Mononuclear cell (primary cell): Measurements from ENCODE around the gene LOXL3. TPM values are rescaled to one million over a fixed set of nuclear protein-coding genes. Genes with fewer than 3 reads are reported as not detected.

Experiments
- H3K27me3 ChIP-seq: 2 replicates; pipeline ENCODE4 v1.6.0; 2011; ENCODE audit warnings: low read length, control low read depth; ENCODE audit not compliant: insufficient read depth
- H3K4me1 ChIP-seq: 2 replicates; pipeline ENCODE4 v1.5.1; 2011; ENCODE audit warnings: mild to moderate bottlenecking, low read length, control low read depth; ENCODE audit not compliant: insufficient read depth
- H3K4me3 ChIP-seq: 2 replicates; pipeline ENCODE4 v1.5.1; 2011; ENCODE audit warnings: mild to moderate bottlenecking, low read length, moderate library complexity
- H3K9me3 ChIP-seq: 2 replicates; pipeline ENCODE4 v1.5.1; 2011; ENCODE audit warnings: low read depth, mild to moderate bottlenecking, control low read depth, low read length
- total RNA-seq: library from RNA; depleted of rRNA; stranded (reverse); fragments of >200 nt; gene quantifications from one replicate; pipeline ENCODE4 v1.2.3, GENCODE V29; 2012

Gene LOXL3
- total RNA-seq, 1 donor, result 3.9 TPM

DNA sequence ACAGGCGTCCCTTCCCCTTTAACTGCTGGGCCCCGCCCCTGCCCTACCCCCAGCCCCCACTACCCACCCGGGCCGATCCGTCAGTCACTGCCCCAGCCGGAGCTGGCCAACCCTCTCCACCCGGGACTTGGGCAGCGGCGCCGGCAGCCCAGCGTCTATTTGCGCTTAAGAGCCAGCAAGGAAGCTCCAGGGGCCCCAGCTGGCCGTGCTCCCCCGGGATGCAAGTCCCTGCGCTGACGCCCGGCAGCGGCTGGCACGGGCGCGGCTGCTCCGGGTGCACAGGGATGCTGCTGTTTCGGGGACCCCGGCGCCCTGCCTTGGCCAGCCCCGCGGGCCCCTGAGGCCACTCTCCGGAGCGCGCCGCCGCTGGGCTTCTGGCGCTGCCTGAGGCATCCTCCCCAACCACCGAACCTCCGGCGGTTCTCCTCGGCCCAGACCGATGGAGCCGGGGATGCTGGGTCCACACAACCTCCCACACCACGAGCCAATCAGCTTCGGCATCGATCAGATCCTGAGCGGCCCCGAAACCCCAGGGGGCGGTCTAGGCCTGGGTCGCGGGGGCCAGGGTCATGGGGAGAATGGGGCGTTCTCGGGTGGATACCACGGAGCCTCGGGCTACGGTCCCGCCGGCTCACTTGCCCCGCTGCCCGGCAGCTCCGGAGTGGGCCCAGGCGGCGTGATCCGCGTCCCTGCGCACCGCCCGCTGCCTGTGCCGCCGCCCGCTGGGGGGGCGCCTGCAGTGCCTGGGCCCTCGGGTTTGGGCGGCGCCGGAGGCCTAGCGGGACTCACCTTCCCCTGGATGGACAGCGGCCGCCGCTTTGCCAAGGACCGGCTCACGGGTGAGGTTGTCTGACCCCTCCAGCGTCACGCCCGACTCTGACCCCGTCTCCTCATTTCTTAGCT lies 39.1 kb downstream of the LOXL3 start, which contains the start of gene TLX2:
Gene TLX2, plus strand, starts transcription at position 83 of the 903 bp plus-strand sequence. Its CDS starts 357 bp downstream, at position 440.
- no peaks in the 10 kb centered on the region for H3K9me3 ChIP-seq
- H3K4me3 ChIP-seq, result no peak within 1 kb of the TSS
- peaks cover 37% of the 10 kb centered on the region for H3K4me1 ChIP-seq
- H3K27me3 ChIP-seq, result peaks cover 97% of the 10 kb centered on the region

DNA sequence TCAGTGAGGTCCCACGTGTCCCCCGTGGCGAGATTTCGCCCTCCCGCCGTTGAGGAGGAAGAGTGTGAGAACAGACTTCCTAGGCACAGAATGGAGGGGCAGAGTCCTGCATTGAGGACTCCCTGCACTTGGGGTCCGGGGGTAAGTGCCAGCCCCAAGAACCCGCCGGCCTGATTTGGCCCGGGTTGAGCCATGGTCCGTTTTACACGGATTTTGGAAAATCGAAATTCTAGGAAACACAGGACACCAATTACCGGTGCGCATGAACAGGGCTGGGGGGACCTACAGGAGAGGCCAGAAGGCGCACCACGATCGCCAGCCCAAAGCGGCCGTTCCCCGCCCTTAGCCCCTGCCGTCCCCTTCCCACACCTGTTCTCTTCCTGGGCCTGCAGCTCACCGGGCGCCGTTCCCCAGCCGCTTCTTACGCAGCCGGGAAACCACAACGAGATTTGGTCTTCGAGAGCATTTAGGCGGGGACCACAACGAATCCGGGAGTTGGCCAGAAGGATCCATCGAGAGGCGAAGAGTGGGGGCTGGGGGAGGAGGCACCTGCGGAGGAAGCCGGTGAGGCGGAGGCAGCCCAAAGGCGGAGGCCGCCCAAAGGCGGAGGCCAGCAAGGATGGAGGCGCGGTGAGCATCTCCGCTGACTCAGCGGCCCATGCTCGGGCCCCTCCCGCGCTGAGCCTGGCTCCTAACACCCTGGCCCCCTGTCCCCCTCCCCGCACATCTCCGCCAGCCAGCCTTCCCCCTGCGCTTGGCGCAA lies 40.0 kb downstream of the LOXL3 start:
- H3K9me3 ChIP-seq, result no peaks in the 10 kb centered on the region
- peaks cover 95% of the 10 kb centered on the region for H3K27me3 ChIP-seq
- H3K4me1 ChIP-seq, result peaks cover 37% of the 10 kb centered on the region
- H3K4me3 ChIP-seq, result no peak overlapping the region

DNA sequence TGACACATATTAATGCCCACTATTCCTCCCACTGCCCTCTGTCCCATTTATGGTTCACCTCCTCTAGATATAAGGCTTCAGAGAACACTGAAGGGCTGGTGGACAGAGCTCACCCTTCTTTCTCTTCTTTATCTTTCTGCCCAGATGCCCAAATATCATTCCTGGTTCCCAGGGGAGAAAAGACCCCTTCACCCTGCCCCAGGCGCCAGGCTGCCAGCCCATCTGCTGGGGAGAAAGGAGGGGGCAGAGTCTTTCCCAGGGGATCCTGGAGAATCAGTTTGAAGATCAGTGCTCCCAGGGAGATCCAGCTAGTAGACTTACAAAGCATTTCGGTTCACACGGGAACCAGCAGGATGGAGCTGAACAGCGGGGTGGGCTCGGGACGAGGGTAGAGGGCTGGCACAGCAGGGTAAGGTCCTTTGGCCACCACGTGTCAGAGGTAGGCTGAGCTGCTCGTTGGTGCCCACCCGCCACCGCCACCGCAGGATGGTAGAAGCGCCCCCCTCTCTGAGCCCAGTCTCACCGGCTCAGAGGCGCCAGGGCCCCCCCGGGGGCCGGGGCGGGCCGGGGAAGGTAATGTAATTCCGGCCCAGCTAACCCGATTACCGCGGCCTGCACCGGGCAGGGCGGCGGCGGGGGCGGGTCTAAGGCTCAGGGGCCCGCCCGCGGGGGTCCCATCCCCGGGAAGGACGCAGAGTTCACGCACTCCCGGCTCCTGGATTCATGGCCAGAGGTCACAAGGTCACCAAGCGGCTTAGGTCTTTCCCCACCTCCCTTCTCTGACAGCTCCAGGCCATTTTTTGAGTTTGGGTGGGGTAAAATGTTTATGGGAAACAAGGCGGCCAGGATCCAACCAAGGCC lies 40.8 kb downstream of the LOXL3 start:
- Histone ChIP-seq H3K4me3 (no peak overlapping the region), H3K27me3 (peaks cover 92% of the 10 kb centered on the region), H3K9me3 (no peaks in the 10 kb centered on the region), H3K4me1 (peaks cover 42% of the 10 kb centered on the region)

DNA sequence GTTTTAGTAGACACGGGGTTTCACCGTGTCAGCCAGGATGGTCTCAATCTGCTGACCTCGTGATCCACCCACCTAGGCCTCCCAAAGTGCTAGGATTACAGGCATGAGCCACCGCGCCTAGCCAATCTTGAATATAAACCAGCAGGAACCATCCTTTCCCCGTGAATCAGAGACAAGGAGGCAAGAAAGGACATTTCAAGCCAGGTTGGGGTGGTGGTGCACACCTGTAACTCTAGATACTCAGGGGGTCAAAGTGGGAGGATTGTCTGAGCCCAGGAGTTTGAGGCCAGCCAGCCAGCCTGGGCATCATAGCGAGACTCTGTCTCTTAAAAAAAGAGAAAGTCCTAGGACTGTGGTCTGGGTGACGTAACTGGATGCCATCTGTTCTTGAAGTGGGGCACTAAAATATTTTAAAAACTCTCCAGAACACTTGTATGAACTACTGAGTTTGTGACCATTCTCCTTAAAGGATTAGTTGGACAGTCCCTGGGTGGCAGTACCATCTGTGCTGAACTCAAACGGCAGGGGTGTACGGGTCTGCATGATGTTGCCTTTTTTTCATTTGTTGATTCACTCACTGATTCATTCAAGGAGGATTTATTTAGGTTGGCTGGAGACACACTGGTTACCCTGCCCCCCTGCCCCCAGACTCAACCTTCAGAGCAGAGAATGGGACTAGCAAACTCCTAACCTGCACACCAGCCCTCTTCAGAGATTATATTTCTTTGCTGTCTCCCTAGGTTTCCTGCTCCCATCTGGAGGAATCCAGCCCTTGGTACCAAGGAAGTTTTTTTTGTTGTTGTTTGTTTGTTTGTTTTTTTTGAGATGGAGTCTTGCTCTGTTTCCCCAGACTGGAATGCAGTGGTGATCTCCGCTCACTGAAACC lies 42.4 kb downstream of the LOXL3 start:
- H3K27me3 ChIP-seq, result peaks cover 76% of the 10 kb centered on the region
- H3K4me1 ChIP-seq, result peaks cover 48% of the 10 kb centered on the region
- H3K9me3 ChIP-seq, result no peaks in the 10 kb centered on the region
- no peak overlapping the region for H3K4me3 ChIP-seq

DNA sequence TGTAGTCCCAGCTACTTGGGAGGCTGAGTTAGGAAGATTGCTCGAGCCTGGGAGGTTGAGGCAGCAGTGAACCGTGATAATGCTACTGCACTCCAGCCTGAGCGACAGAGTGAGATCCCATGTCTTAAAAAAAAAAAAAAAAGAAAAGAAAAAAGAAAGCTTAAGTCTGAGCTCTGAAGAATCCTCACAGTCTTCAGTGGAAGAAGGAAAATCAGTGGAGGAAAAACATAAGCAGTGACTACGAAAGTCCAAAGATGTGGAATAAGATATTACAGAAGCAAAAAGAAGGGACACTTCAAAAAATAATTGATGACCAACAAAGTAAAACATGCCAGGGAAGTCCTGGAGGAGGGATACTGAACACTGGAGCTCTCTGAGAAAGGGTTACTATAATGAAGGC lies 43.5 kb downstream of the LOXL3 start:
- Histone ChIP-seq H3K4me3 (no peak overlapping the region), H3K27me3 (peaks cover 65% of the 10 kb centered on the region), H3K9me3 (no peaks in the 10 kb centered on the region), H3K4me1 (peaks cover 48% of the 10 kb centered on the region)

DNA sequence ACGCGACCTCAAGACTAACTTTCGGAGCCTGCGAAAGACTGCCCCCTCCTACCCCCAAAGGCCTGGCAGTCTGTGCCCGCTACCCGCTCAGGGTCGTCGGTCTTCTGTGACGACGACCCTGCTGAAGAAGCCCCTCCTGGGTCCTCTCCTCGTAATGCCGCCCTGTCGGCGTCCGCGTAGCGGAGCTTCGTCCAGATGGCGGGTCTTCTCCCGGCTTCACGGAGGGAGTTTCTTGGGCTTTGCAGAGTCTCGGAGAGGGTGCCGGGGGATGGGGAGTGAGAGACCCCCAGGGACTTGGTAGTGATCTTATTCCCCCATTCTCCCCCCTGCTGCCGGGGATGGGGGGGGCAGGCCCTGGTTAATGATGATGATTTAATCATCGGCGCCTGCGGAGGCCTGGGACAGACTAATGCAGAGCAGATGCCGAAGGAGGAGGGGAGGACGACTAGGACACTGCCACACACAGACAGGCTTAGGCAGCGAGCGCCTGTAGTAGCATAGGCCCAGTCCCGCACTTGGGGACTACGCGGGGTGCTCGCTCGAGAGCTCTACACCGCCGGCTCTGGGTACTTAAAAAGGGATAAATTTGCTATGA lies 45.7 kb downstream of the LOXL3 start:
- Histone ChIP-seq H3K4me3 (peak overlapping the region; percentile 86), H3K4me1 (peaks cover 50% of the 10 kb centered on the region), H3K9me3 (no peaks in the 10 kb centered on the region), H3K27me3 (peaks cover 51% of the 10 kb centered on the region)

DNA sequence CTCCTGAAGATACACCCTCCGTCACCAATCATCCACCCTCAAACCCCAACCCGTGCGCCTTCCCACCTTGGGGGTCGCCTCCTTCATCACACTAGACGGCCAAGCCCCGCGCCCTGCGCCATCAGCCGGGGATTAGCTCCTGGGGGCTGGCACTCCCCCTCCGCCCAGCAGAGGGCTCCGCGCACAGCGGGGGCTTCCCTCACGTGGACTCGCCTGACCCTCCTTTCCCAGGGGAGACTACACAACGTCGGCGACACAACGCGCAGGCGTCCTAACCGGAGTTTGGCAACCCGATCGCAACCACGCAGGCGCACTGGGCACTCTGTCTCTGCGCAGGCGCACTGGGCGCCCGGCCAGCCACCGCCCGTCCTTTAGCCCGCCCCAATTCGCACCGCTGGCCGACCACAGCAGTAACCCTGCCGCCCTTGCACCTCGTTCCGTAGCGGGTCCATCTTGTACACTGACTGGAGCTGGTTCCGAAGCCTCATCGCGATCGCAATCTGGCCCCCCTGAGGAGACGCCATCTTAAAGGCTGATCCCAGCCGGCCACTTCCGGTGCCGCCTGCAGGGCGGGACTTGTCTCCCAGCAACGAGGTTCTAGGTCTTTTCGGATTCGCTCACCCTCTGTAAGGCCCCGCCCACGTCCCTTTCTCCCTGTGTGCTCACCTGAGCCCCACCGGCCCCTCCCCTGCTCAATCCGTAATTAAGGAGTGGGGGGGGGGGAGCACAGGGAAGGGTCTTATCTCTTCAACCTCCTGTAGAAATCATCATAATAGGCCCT lies 46.4 kb downstream of the LOXL3 start, which contains the start of gene PCGF1:
Gene PCGF1, minus strand, starts transcription at position 551 of the 781 bp plus-strand sequence. Its CDS starts 27 bp downstream, at position 524.
- peaks cover 57% of the 10 kb centered on the region for H3K4me1 ChIP-seq
- no peaks in the 10 kb centered on the region for H3K9me3 ChIP-seq
- peaks cover 52% of the 10 kb centered on the region for H3K27me3 ChIP-seq
- H3K4me3 ChIP-seq, result peak within 1 kb of the TSS; percentile 86

DNA sequence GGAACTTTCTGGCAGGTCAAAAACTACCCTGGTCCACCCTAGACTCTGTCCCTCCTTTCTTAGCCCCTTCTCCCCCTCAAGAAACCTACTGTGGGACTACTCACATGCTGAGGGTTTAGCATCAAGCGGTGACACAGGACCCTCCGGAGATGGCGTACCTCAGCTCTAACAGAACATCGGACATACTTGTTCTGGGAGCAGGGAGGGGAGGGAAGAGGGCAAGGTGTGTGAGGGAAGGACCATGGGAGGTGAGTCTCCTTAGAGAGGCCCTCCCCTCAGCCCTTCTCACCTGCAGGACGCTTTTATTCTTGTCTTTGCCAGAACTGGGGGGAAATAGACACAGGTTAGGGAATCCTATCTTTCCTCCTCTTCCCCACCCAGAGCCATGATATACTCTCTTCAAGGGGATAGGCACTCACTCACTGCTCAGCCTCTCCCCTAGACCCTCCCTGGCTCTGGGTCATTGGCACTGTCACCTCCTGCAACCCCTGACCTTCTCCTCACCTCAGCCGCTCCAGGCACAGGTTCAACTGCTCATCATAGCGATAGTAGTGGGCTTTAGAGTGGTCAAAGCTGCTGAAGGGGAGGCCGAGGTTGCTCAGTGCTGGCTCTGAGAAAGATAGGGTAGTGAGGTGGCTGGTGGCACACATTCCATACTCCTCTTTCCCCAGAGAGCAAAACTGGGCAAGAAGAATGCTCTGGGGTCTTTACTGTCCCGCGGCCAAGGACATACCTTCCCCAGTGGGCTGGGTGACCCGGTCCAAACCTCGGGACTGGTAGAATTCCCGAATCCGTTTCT lies 48.1 kb downstream of the LOXL3 start:
- H3K4me1 ChIP-seq, result peaks cover 63% of the 10 kb centered on the region
- H3K4me3 ChIP-seq, result no peak overlapping the region
- peaks cover 52% of the 10 kb centered on the region for H3K27me3 ChIP-seq
- H3K9me3 ChIP-seq, result no peaks in the 10 kb centered on the region

DNA sequence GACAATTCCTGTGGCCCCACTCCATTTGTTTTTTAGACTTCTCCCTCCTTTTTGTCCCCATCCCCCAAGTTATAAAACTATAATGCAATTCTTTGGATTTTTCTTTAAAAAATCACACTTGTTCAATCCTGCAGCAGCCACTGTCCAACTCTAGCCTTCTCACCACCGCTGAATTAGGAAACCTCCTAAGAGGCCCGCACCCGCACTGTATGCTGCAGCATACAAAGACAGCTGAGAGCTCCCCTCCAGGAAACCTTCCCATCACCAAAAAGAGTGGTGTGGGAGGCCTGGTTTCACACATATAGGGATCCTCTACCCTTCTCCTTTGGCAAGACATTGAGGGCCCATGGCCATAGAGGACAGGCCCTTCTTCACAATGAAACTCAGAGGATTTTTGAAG lies 49.2 kb downstream of the LOXL3 start:
- H3K4me3 ChIP-seq, result no peak overlapping the region
- peaks cover 67% of the 10 kb centered on the region for H3K4me1 ChIP-seq
- no peaks in the 10 kb centered on the region for H3K9me3 ChIP-seq
- peaks cover 52% of the 10 kb centered on the region for H3K27me3 ChIP-seq

DNA sequence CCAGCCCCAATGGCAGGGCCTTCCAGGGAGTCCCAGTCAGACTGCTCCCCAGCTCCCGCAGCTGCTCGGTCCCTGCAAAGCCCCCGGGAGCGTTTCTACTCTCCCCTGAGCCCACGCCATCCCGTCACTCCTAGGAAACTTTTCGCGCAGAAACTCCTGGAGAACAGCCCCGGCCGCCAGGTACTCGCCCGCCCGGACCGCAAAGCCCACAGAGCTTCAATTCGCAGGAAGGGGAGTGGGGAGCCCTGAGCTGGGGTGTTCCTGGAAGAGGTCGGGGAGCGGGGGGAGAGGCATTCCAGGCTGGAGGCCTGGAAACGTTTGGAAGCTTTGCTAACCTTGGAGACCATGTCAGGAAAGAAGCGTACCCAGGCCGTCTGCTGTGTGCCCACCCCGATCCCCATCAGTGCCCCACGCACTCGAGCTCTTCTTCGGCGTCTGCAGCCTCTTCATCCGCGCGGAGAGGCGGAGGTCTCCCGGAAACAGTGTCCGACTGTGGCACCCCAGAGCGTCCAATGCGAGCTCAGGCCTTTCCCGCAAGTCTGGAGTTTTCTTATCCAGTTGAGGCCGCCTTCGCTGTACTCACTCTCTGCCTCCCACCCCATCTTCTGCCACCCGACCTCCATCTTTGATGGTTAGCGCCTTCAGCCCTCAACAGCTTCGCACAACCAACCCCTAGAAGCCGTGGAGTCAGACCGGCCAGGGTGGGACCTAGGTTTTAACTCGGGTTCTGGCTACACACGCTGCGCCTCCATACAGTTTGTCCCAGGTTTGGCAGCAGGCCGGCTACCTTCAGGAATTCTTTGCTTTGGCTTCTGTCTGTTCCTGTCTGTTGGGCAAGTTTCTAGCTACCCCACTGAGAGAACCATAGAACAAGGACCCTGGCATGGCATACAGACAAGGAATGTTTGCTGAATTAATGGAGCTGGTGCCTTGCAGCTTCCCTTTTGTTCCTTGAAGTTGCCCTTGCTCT lies 50.0 kb downstream of the LOXL3 start:
- Histone ChIP-seq H3K9me3 (no peaks in the 10 kb centered on the region), H3K27me3 (peaks cover 54% of the 10 kb centered on the region), H3K4me1 (peaks cover 75% of the 10 kb centered on the region), H3K4me3 (peak overlapping the region; percentile 45)

DNA sequence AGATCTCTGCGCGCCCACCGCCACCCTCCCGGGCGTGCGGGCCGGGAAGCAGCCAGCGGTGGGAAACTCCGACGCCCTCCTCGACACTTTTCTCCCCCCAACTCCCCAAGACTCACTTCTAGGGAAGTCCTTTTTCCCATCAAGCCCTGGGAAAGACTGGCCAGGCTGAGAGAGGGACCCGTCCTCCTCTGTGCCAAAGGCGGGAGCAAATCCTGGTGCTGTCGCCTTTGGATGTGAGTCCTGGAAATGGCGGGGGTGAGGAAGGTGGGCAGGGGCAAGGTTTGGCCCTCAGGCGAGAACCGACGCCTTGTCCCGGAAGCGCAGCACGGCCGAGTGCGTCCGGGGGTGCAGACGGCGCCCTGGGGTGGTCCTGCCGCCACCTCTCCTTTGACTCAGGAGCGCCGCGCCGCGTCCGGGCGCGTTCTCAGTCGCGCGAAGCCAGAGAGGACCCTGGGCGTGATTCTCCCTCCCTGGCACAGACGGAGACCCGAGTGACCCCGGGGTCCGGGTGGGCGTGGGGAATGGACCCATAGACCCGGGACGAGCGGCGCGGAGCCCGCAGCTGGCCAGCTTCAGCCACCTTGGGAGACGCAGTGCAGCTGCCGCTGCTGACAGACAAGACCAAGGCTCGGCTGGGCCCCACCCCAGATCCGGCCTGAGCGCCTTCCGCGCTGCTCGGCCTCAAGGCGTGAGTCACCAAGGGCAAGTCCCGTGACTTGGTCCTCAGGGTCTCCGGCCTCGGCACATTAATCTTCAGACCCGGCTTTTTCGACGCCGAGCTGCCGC lies 50.8 kb downstream of the LOXL3 start:
- Histone ChIP-seq H3K27me3 (peaks cover 57% of the 10 kb centered on the region), H3K9me3 (no peaks in the 10 kb centered on the region), H3K4me3 (peak overlapping the region; percentile 45), H3K4me1 (peaks cover 77% of the 10 kb centered on the region)
